Upper lobe of right lung (tissue), 1 donor: ENCODE results near the gene PTPN12. TPM values are rescaled to one million over a fixed set of nuclear protein-coding genes. Genes with fewer than 3 reads are reported as not detected.
A peak's percentile ranks its signal among the peaks of the same experiment; 100 is the strongest.

Experiments
- ATAC-seq: fragments of 200-7000 bp; cut with Tn5 transposase; one replicate; pipeline ENCODE4 v1.9.1; 2020; ENCODE audit warnings: mild to moderate bottlenecking, moderate library complexity
- DNase-seq: peaks from one replicate; pipeline ENCODE4 v3.0.0-alpha.2; 2020
- H3K27ac ChIP-seq: fragments of 200-600 bp; one replicate; pipeline ENCODE4 v1.8.0; 2022
- H3K27me3 ChIP-seq: fragments of 200-600 bp; one replicate; pipeline ENCODE4 v1.8.0; 2022; ENCODE audit warnings: mild to moderate bottlenecking
- H3K36me3 ChIP-seq: fragments of 200-600 bp; one replicate; pipeline ENCODE4 v1.8.0; 2022
- H3K4me1 ChIP-seq: fragments of 200-600 bp; one replicate; pipeline ENCODE4 v1.8.0; 2022
- H3K4me3 ChIP-seq: fragments of 200-600 bp; one replicate; pipeline ENCODE4 v1.8.0; 2022; ENCODE audit warnings: mild to moderate bottlenecking
- H3K9me3 ChIP-seq: fragments of 200-600 bp; one replicate; pipeline ENCODE4 v1.8.0; 2022
- CTCF ChIP-seq: fragments of 200-600 bp; IDR thresholded peaks from one replicate; pipeline ENCODE4 v1.8.0; 2022; ENCODE audit warnings: antibody characterized with exemption
- intact Hi-C: fragments of 100-400 bp; cut with DNase I; formaldehyde crosslinking; loops from one replicate; pipeline ENCODE4 v1.11.0; 2022
- total RNA-seq: library from RNA; stranded (reverse); fragmentation: NEBNext Ultra II Directional; extraction: Animal tissue kit (Norgen Biotek cat#: 25700); gene quantifications from one replicate; pipeline ENCODE4 v1.2.1, GENCODE V29; 2021
- donor health status: DM: no; HTN: yes; CAD: no; lungs with severe emphysema.

PTPN12 gene
- total RNA-seq, 1 donor from 2014 or later, result 149 TPM

DNA sequence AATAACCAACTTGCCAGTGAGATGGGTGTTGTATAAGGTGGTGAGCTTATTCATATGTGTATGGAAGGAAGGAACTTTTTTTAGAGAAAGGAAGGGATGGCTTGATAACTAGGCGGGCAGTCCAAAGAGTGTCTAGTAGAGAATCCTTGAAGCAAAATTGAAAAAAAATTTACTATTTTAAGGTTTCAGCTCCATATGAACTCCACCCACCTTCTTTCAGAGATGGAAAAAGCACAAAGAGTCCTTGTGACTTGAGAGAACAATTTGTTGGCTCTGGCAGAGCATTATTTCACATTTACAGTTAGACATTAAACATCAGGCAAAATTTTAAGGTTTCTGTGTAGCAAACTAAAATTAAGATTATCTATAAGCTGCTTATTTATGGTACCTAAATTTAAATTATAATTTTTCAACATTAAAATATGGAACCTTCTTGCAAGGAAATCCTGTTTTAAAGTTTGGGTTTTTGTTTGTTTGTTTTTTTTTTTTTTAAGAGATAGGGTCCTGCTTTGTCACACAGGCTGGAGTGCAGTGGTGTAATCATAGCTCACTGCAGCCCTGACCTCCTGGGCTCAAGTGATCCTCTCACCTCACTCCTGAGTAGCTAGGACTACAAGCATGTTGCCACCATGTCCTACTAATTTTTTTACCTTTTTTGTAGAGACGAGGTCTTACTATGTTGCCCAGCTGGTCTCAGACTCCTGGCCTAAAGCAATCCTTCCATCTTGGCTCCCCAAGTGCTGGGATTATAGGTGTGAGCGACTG lies 12.2 kb downstream of the PTPN12 start:
- H3K27ac ChIP-seq, result no peak overlapping the region
- H3K36me3 ChIP-seq, result no peaks in the 10 kb centered on the region
- H3K4me3 ChIP-seq, result no peak overlapping the region
- no peak for DNase-seq
- intact Hi-C loops, result no loop called here
- H3K9me3 ChIP-seq, result no peaks in the 10 kb centered on the region
- peaks cover 54% of the 10 kb centered on the region for H3K4me1 ChIP-seq
- peak; percentile 38 for ATAC-seq
- TF ChIP-seq CTCF, result no peak
- H3K27me3 ChIP-seq, result no peaks in the 10 kb centered on the region

DNA sequence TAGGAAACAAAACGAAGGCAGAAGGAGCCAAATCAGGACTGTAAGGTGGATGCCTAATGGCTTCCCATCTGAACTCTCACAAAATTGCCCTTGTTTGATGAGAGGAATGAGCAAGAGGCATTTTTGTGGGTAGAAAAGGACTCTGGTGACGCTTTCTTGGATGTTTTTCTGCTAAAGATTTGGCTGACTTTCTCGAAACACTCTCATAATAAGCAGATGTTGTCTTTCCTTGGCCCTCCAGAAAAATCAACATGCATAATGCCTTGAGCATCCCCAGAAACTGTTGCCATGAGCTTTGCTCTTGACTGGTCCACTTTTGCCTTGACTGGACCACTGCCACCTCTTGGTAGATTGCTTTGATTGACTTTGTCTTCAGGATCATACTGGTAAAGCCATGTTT lies 13.5 kb downstream of the PTPN12 start:
- no peak overlapping the region for H3K4me3 ChIP-seq
- H3K9me3 ChIP-seq, result no peaks in the 10 kb centered on the region
- no peaks in the 10 kb centered on the region for H3K36me3 ChIP-seq
- no peak for TF ChIP-seq CTCF
- no peak overlapping the region for H3K27ac ChIP-seq
- ATAC-seq, result no peak
- H3K27me3 ChIP-seq, result no peaks in the 10 kb centered on the region
- DNase-seq, result no peak
- intact Hi-C loops, result no loop called here
- H3K4me1 ChIP-seq, result peaks cover 48% of the 10 kb centered on the region

DNA sequence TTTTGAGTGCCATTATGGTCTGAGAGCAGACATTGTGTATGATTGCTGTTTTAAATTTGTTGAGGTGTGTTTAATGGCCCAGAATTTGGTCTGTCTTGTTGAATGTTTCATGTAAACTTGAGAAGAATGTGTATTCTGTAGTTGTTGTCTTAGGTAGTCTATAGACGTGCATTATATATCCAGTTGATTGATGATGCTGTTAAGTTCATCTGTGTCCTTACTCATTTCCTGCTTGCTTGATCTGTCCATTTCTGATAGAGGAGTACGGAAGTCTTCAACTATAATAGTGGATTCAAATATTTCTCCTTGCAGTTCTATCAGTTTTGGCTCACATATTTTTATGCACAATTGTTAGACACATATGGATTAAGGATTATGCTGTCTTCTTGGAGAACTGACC lies 16.0 kb downstream of the PTPN12 start:
- no peak overlapping the region for H3K4me3 ChIP-seq
- intact Hi-C loops, result no loop called here
- no peak overlapping the region for H3K27ac ChIP-seq
- no peak for TF ChIP-seq CTCF
- peaks cover 51% of the 10 kb centered on the region for H3K4me1 ChIP-seq
- H3K27me3 ChIP-seq, result no peaks in the 10 kb centered on the region
- no peaks in the 10 kb centered on the region for H3K9me3 ChIP-seq
- no peak for ATAC-seq
- peaks cover 9% of the 10 kb centered on the region for H3K36me3 ChIP-seq
- no peak for DNase-seq

DNA sequence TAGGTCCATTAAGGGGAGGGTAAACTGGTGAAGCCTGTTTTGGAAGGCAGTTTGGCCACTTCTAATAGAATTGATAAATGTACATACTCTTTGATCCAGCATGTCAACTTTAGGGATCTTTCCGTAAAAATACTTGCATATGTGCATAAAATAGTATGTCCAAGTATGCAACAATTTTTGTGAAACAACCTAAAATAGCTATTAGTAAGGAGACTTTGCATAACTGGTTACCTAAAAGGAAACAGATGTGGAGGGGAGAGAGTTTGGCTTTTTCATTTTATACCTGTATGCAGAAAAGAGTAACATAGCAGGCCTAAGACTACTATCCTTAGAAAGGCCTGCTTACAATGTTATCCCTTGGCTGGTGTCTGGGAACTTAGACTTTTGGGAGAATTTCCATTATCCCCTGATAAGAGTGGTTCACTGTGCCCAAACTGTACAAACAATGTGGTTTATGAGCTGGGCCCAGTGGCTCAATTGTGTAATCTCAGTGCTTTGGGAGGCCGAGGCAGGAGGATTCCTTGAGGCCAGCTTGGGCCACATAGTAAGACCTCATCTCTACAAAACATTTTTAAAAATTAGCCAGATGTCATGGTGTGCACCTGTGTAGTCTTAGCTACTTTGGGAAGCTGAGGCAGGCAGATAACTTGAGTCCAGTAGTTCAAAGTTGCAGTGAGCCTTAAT lies 21.3 kb downstream of the PTPN12 start:
- Histone ChIP-seq H3K9me3 (no peaks in the 10 kb centered on the region), H3K4me3 (no peak overlapping the region), H3K27ac (no peak overlapping the region), H3K36me3 (peaks cover 9% of the 10 kb centered on the region), H3K4me1 (peaks cover 33% of the 10 kb centered on the region), H3K27me3 (no peaks in the 10 kb centered on the region)
- ATAC-seq (no peak), DNase-seq (no peak)
- TF ChIP-seq CTCF, result no peak
- intact Hi-C loops, result no loop called here

GRCh38 chr7:77561352-77561751 lies 24.3 kb downstream of the PTPN12 start:
- no peak overlapping the region for H3K27ac ChIP-seq

More at GRCh38 chr7:77561352-77561751, 24.3 kb downstream of the PTPN12 start:
- Histone ChIP-seq H3K4me1 (peaks cover 37% of the 10 kb centered on the region), H3K27me3 (no peaks in the 10 kb centered on the region), H3K9me3 (no peaks in the 10 kb centered on the region), H3K4me3 (no peak overlapping the region), H3K36me3 (peaks cover 9% of the 10 kb centered on the region)
- peak; percentile 55 for ATAC-seq
- no peak for TF ChIP-seq CTCF
- DNase-seq, result no peak
- intact Hi-C loops, result no loop called here
